Ishikawa (cell line): ENCODE data around the gene C1orf21.

Experiments used
- MAX ChIP-seq: IDR thresholded peaks from 2 replicates; pipeline ENCODE4 v1.6.1; 2012
- TEAD4 ChIP-seq: IDR thresholded peaks from 2 replicates; pipeline ENCODE4 v1.6.1; 2012

- no peak for TF ChIP-seq TEAD4
- no peak for TF ChIP-seq MAX
Measured at GRCh38 chr1:184429335-184429734, 42.5 kb downstream of the C1orf21 start.
